Heart left ventricle (tissue), 16 donors: ENCODE data around the gene EDEM1. TPM values are rescaled to one million over a fixed set of nuclear protein-coding genes. Genes with fewer than 3 reads are reported as not detected.

ENCODE experiments used
- ATAC-seq, 4 donors: fragments of 200-7000 bp; cut with Tn5 transposase; one replicate each; pipeline ENCODE4 v1.9.1; 2020 to 2022; ENCODE audit warnings: moderate library complexity in 4 of 4, mild to moderate bottlenecking in 3 of 4, moderate number of reproducible peaks in 1 of 4
- DNase-seq, 5 donors: peaks; one replicate each; pipeline ENCODE4 v3.0.0-alpha.2; 2020
- H3K27ac ChIP-seq, 12 donors: fragments of 200-600 bp; sonication (generic) in 4 of 12; one replicate each; pipeline versions ENCODE4 v1.5.0 to v1.8.0; 2016 to 2022; ENCODE audit warnings: mild to moderate bottlenecking in 2 of 12
- H3K27me3 ChIP-seq, 9 donors: fragments of 200-600 bp; sonication (generic) in 2 of 9; one replicate each; pipeline versions ENCODE4 v1.5.1 to v1.8.0; 2016 to 2022; ENCODE audit warnings: mild to moderate bottlenecking in 3 of 9
- H3K36me3 ChIP-seq, 9 donors: fragments of 200-600 bp; sonication (generic) in 2 of 9; one replicate each; pipeline versions ENCODE4 v1.5.0 to v1.8.0; 2018 to 2022; ENCODE audit warnings: mild to moderate bottlenecking in 2 of 9
- H3K4me1 ChIP-seq, 12 donors: fragments of 200-600 bp; sonication (generic) in 4 of 12; one replicate each; pipeline versions ENCODE4 v1.5.0 to v1.8.0; 2016 to 2022; ENCODE audit warnings: mild to moderate bottlenecking in 3 of 12
- H3K4me3 ChIP-seq, 12 donors: fragments of 200-600 bp; sonication (generic) in 4 of 12; one replicate each; pipeline versions ENCODE4 v1.5.0 to v1.8.0; 2017 to 2022; ENCODE audit warnings: mild to moderate bottlenecking in 9 of 12, moderate library complexity in 4 of 12
- H3K9me3 ChIP-seq, 12 donors: fragments of 200-600 bp; sonication (generic) in 4 of 12; one replicate each; pipeline versions ENCODE4 v1.5.0 to v1.8.0; 2016 to 2022; ENCODE audit warnings: mild to moderate bottlenecking in 1 of 12
- POLR2A ChIP-seq, 2 donors: fragments of 450-650 bp; IDR thresholded peaks; one replicate each; pipeline ENCODE4 v1.6.1; 2017; ENCODE audit warnings: antibody characterized with exemption in 2 of 2, mild to moderate bottlenecking in 2 of 2, moderate library complexity in 2 of 2
- WGBS, 4 donors: extraction: QIAGEN DNeasy Blood & Tissue Kit in 2 of 4; methylation state at CpG; one replicate each; pipeline versions ENCODE4 v1.1.5 to v1.1.7; 2013 to 2018; 5-methylcytosine and 5-hydroxymethylcytosine counted together
- intact Hi-C, 10 donors: fragments of 100-400 bp; cut with DNase I; formaldehyde crosslinking; loops; one replicate each; pipeline versions ENCODE4 v1.11.1 to v1.14.2; 2022
- polyA plus RNA-seq, 2 donors: library from polyadenylated mRNA; stranded (reverse); fragments of 200-250 nt; gene quantifications; one replicate each; pipeline ENCODE4 v1.2.3, GENCODE V29; 2013
- total RNA-seq, 9 donors: library from RNA; depleted of rRNA in 2 of 9; stranded (reverse); fragments of >200 nt in 2 of 9; fragmentation: NEBNext Ultra II Directional in 3 of 9; extraction: Animal tissue kit (Norgen Biotek cat#: 25700) in 3 of 9; gene quantifications; one replicate each; pipeline versions ENCODE4 v1.1.0 to v1.2.4, GENCODE V29; 2016 to 2023
- TF ChIP-seq, protein P1 (sequence below), 12 donors: fragments of 200-600 bp; sonication (generic) in 4 of 12; IDR thresholded peaks; one replicate each; pipeline versions ENCODE4 v1.5.0 to v1.8.0; 2018 to 2022; ENCODE audit warnings: antibody characterized with exemption in 12 of 12, mild to moderate bottlenecking in 5 of 12
- donor health status: ischemic (EF 13 %, LVEDD 7.1; RV severe dilation, severe dysfunction).
- donor health status: healthy with polysubstance abuse.
- donor health status: DM: no; HTN: yes; CAD: no.
- donor health status: DM: no; HTN: no; CAD: no.
- donor health status: ischemic (EF 25% LVEDD 6.9; RV normal size, moderate dysfunction).
- donor health status: ischemic (EF 25% LVEDD 5.7; RV mildly dilated, moderate dysfunction).
- donor health status: healthy.
- donor health status: DM: yes; HTN: yes; CAD: no.
- donor health status: ischemic (EF 35%, LVEDD 5.7; RV mildly dilated, moderate dysfunction).
- donor health status: nonischemic (EF 11% LVEDD 7.7; RV severe dilation, severe dysfunction).
- donor health status: DM: yes; HTN: yes; CAD: no.
- donor health status: PGD.
- donor health status: ischemic (EF 29% LVEDD 5.4; RV normal size, mild dysfunction).
- donor health status: nonischemic (EF 23%, LVEDD 6.1; RV moderate dilation, normal function).

EDEM1 gene
- total and polyA plus RNA-seq, 11 donors: 1.9 to 24.6 (median 9.5) TPM

DNA sequence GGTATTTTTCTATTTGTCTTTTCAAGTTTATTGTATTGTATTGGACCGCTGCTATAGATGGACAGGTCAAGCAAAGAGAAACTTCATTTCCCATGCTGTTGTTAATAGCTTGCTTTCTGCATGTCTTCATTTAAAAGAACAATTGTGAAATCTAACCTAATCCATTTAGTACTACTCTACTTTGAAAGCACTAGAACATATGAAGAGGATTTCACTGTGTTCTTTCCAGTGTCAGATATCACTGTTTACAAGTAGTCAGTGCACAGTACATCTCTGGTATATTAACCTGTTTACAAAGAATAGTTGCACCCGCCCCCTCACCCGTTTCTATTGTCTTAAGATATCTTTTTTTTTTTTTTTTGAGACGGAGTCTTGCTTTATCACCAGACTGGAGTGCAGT is 21.8 kb upstream of the EDEM1 start:
- H3K4me3 ChIP-seq: no peak overlapping the region
- H3K27ac ChIP-seq: no peak overlapping the region
- no peak for TF ChIP-seq POLR2A (IDR thresholded peaks at IDR 0.05)
- TF ChIP-seq, protein P1, sequence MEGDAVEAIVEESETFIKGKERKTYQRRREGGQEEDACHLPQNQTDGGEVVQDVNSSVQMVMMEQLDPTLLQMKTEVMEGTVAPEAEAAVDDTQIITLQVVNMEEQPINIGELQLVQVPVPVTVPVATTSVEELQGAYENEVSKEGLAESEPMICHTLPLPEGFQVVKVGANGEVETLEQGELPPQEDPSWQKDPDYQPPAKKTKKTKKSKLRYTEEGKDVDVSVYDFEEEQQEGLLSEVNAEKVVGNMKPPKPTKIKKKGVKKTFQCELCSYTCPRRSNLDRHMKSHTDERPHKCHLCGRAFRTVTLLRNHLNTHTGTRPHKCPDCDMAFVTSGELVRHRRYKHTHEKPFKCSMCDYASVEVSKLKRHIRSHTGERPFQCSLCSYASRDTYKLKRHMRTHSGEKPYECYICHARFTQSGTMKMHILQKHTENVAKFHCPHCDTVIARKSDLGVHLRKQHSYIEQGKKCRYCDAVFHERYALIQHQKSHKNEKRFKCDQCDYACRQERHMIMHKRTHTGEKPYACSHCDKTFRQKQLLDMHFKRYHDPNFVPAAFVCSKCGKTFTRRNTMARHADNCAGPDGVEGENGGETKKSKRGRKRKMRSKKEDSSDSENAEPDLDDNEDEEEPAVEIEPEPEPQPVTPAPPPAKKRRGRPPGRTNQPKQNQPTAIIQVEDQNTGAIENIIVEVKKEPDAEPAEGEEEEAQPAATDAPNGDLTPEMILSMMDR (IDR thresholded peaks at IDR 0.05): no peak
- no peak for DNase-seq
- WGBS, 4 donors: 75 to 80% (median 78%) methylated on average over 4 of the region's 4 CpGs
- peaks cover 3 to 75% (median 37%) of the 10 kb centered on the region in 12 donors for H3K4me1 ChIP-seq
- H3K9me3 ChIP-seq: no peaks in the 10 kb centered on the region
- H3K27me3 ChIP-seq: no peaks in the 10 kb centered on the region
- peaks cover 0 to 5% (median under 1%) of the 10 kb centered on the region in 9 donors for H3K36me3 ChIP-seq
- intact Hi-C loops: no loop called here
- ATAC-seq: peak in 3 of 4 donors; percentile 23 to 70 (median 34)

- Histone ChIP-seq H3K27me3 (no peaks in the 10 kb centered on the region), H3K4me1 (peaks cover 0 to 64% (median 25%) of the 10 kb centered on the region in 12 donors), H3K9me3 (no peaks in the 10 kb centered on the region), H3K27ac (peak overlapping the region in 1 of 12 donors; percentile 7), H3K4me3 (no peak overlapping the region), H3K36me3 (peaks cover 0 to 16% (median 12%) of the 10 kb centered on the region in 9 donors)
- DNase-seq (no peak), ATAC-seq (no peak)
- TF ChIP-seq, protein P1 (IDR thresholded peaks at IDR 0.05): no peak
- WGBS, 4 donors: 49 to 53% (median 49%) methylated on average over 2 of the region's 2 CpGs
- intact Hi-C loops: no loop called here
These were observed 20.7 kb upstream of the EDEM1 start for GRCh38 chr3:5166846-5167245.

DNA sequence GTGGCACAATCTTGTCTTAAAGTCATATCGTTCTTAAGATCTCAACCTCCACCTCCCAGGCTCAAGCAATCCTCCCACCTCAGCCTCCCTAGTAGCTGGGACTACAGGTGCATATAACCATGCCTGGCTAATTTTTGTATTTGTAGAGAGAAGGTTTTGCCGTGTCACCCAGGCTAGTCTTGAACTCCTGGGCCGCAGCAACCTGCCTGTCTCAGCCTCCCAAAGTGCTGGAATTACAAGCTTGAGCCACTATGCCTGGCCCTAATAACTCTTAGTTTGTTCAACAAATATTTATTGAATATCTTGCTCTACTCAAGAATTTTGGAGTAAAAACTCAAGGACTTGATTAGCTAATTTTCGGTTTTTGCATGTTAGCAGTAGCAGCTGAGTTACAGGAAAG is 19.4 kb upstream of the EDEM1 start:
- Histone ChIP-seq H3K9me3 (no peaks in the 10 kb centered on the region), H3K27ac (no peak overlapping the region), H3K4me1 (peaks cover 0 to 54% (median 15%) of the 10 kb centered on the region in 12 donors), H3K4me3 (no peak overlapping the region), H3K36me3 (peaks cover 0 to 29% (median 24%) of the 10 kb centered on the region in 9 donors), H3K27me3 (no peaks in the 10 kb centered on the region)
- ATAC-seq (no peak), DNase-seq (no peak)
- intact Hi-C loops: no loop called here
- 93 to 96% (median 95%) methylated on average over 4 of the region's 4 CpGs for WGBS, 4 donors
- no peak for TF ChIP-seq POLR2A (IDR thresholded peaks at IDR 0.05)
- TF ChIP-seq, protein P1 (IDR thresholded peaks at IDR 0.05): no peak

GRCh38 chr3:5169807-5170206 is 17.7 kb upstream of the EDEM1 start:
- H3K4me3 ChIP-seq: no peak overlapping the region
- no peak for DNase-seq
- H3K27ac ChIP-seq: no peak overlapping the region
- 48 to 62% (median 58%) methylated on average over 2 of the region's 2 CpGs for WGBS, 4 donors
- ATAC-seq: no peak
- TF ChIP-seq, protein P1 (IDR thresholded peaks at IDR 0.05): no peak
- no peak for TF ChIP-seq POLR2A (IDR thresholded peaks at IDR 0.05)
- intact Hi-C loops: no loop called here
- peaks cover 0 to 45% (median 41%) of the 10 kb centered on the region in 9 donors for H3K36me3 ChIP-seq
- no peaks in the 10 kb centered on the region for H3K9me3 ChIP-seq
- H3K27me3 ChIP-seq: no peaks in the 10 kb centered on the region
- peaks cover 0 to 43% (median 10%) of the 10 kb centered on the region in 12 donors for H3K4me1 ChIP-seq
